ENCODE results near the gene CFAP92.

DNA sequence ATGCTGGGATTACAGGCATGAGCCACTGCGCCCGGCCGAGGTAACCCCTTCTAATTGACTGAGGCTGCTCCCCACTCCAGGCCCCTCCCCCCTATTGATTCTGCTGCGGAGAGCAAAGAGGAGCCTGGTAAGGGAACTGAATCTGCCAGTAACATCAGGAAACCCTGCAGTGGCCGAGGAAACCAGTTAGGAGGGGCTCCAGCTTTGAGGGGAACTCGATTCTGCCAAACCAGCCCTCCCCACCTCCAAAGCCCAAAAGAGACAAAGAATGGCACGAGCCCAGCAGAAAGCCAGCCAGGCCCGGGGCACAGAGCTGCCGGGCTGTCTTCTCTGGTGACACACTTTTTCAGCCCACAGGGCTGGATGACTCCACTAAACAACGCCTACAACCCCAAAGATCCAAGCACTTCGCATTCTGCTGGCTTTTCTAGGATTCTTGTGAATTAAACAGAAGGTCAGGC lies 129.5 kb downstream of the CFAP92 start:
- TF ChIP-seq, protein P1, sequence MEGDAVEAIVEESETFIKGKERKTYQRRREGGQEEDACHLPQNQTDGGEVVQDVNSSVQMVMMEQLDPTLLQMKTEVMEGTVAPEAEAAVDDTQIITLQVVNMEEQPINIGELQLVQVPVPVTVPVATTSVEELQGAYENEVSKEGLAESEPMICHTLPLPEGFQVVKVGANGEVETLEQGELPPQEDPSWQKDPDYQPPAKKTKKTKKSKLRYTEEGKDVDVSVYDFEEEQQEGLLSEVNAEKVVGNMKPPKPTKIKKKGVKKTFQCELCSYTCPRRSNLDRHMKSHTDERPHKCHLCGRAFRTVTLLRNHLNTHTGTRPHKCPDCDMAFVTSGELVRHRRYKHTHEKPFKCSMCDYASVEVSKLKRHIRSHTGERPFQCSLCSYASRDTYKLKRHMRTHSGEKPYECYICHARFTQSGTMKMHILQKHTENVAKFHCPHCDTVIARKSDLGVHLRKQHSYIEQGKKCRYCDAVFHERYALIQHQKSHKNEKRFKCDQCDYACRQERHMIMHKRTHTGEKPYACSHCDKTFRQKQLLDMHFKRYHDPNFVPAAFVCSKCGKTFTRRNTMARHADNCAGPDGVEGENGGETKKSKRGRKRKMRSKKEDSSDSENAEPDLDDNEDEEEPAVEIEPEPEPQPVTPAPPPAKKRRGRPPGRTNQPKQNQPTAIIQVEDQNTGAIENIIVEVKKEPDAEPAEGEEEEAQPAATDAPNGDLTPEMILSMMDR (conservative IDR thresholded peaks at IDR 0.05; ENCODE audit: low read depth, low read length): no peak
- TF ChIP-seq EZH2 (IDR thresholded peaks at IDR 0.05; ENCODE audit: low read length, unreplicated experiment): no peak
